ENCODE data around the gene AP3D1. TPM values are rescaled to one million over a fixed set of nuclear protein-coding genes. Genes with fewer than 3 reads are reported as not detected.

The AP3D1 gene
- total RNA-seq, 1 donor = 26.2 TPM

DNA sequence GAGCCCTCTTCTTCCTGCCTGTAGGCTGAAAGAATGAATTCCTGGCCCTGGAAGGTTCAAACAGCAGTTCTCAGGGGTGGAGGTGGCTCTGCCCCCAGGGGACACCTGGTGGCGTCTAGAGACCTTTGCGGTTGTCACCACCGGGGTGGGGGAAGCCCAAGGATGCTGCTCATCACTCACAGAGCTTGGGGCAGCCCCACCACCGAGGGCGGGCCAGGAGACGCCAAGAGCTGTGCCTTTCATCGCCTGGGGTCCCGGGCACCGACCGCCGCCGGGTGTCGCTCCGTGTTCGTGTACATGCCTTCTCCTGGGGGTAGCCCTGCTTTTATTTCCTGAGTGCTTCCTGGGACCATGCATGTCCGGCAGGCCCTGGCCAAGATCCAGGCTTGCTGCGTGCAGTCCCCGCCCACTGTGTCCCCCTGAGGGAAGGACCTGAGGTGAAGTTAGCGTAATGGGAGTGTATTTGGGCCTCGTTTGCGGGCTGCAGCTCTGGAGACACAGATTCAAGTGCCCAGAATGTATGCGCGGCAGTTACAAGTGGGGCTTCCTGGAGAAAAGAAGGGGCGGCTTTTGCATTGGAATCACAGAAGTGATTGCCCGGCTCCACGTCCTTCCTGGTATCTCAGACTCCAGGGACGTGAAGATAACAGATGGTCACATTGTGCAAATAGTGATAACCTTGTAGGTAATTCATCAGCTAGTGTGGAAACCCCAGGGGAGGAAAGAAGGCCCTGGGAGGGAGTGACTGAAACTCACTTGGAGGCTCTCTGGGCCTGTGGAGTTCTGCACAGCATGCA lies 20.2 kb upstream of the AP3D1 start:
- H3K4me3 ChIP-seq (ENCODE audit: low read length) = no peak overlapping the region
- H3K27me3 ChIP-seq (ENCODE audit: insufficient read depth, low read length) = no peaks in the 10 kb centered on the region
- H3K4me1 ChIP-seq (ENCODE audit: insufficient read depth, low read length) = peaks cover 55% of the 10 kb centered on the region
- H3K9me3 ChIP-seq (ENCODE audit: low read depth, low read length) = no peaks in the 10 kb centered on the region

DNA sequence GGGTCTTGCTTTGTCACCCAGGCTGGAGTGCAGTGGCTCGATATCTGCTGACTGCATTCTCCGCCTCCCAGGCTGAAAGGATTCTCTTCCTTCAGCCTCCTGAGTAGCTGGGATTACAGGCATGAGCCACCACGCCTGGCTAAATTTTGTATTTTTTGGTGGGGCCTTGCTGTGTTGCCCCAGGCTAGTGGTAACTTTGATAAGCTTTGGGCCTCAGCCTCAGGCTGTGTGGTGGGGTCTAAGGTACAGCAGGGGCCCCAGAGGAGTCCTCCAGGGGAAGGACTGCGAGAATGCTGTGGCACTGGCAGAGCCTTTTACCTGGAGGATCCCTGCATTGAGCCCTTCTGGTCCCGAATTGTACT lies 19.6 kb upstream of the AP3D1 start:
- Histone ChIP-seq H3K4me1 (ENCODE audit: insufficient read depth, low read length) (peaks cover 61% of the 10 kb centered on the region), H3K4me3 (ENCODE audit: low read length) (no peak overlapping the region), H3K27me3 (ENCODE audit: insufficient read depth, low read length) (no peaks in the 10 kb centered on the region), H3K9me3 (ENCODE audit: low read depth, low read length) (no peaks in the 10 kb centered on the region)

DNA sequence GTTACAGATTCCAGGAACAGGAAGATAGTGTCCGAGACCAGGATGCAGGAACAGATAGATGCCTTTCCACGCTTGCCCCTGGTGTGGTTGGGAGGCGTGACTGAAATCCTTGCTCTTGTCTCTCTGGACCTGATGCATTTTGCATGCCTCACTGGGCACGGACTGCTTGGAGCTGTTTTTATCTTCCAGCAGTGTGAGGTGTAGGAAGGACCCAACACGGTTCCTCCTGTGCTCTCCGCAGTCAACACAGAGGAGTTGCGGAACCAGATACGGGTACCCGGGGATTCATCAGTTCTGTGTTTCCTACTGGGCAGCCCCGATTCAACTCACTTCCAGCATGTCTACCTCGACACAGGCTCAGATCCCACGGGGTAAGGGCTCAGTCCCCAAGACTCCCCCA lies 18.9 kb upstream of the AP3D1 start:
- Histone ChIP-seq H3K9me3 (ENCODE audit: low read depth, low read length) (no peaks in the 10 kb centered on the region), H3K4me3 (ENCODE audit: low read length) (no peak overlapping the region), H3K27me3 (ENCODE audit: insufficient read depth, low read length) (no peaks in the 10 kb centered on the region), H3K4me1 (ENCODE audit: insufficient read depth, low read length) (peaks cover 69% of the 10 kb centered on the region)

DNA sequence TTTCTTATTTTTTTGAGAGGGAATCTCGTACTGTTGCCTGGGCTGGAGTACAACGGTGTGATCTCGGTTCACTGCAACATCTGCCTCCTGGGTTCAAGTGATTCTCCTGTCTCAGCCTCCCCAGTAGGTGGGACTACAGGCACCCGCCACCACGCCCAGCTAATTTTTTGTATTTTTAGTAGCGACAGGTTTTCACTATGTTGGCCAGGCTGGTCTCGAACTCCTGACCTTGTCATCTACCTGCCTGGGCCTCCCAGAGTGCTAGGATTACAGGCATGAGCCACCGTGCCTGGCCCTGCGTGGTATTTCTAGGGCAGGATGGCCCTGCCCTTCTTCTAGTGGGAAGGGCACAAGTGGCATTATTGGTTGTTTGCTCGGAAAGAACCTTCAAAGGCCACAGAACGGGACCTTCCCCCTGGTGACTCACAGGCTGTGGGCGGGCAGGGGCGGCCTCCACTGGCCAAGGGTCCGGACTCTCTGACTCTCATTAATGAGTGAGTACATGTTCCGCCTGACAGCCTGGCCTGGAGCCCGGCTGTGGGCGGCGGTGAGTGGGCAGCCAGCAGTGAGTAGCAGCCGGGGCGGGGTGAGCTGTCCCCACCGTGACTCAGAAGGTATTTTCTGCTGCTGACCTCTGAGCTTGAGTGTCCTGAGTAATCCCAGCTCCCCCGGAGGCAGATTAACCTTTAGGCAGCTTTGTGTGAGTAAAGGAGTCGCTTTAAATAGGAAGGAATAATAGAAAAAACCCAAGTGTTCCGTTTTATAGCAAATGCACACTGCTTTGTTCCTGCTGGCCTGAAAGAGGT lies 17.5 kb upstream of the AP3D1 start:
- H3K4me3 ChIP-seq (ENCODE audit: low read length) = no peak overlapping the region
- H3K27me3 ChIP-seq (ENCODE audit: insufficient read depth, low read length) = no peaks in the 10 kb centered on the region
- no peaks in the 10 kb centered on the region for H3K9me3 ChIP-seq (ENCODE audit: low read depth, low read length)
- peaks cover 76% of the 10 kb centered on the region for H3K4me1 ChIP-seq (ENCODE audit: insufficient read depth, low read length)

DNA sequence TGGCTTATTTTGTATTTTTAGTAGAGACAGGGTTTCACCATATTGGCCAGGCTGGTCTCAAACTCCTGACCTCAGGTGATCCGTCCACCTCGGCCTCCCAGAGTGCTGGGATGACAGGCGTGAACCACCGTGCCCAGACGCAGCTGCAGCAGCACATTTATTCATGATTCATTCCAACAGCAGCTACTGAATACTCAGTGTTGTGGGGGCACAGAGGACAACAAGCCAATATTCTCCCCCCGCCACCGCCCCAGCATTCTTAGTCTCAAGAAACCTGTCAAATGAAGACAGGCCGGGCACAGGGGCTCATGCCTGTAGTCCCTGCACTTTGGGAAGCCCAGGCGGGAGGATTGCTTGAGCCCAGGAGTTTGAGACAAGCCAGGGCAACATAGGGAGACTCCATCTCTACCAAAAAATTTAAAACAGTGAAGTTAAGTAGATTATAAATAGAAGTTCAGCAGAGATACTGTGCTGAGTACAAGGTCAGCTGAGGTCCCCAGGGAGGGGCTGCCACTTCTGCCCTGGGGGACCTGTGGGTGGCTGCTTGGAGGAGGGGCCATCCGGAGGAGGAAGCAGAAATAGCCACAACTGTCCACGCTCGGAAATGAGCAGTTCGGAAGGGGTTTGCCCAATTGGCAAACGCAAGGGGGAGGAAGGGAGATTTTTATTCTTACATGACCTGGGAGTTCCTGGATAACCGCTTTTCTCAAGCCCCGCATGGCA lies 16.7 kb upstream of the AP3D1 start:
- Histone ChIP-seq H3K9me3 (ENCODE audit: low read depth, low read length) (no peaks in the 10 kb centered on the region), H3K4me3 (ENCODE audit: low read length) (no peak overlapping the region), H3K27me3 (ENCODE audit: insufficient read depth, low read length) (no peaks in the 10 kb centered on the region), H3K4me1 (ENCODE audit: insufficient read depth, low read length) (peaks cover 80% of the 10 kb centered on the region)

DNA sequence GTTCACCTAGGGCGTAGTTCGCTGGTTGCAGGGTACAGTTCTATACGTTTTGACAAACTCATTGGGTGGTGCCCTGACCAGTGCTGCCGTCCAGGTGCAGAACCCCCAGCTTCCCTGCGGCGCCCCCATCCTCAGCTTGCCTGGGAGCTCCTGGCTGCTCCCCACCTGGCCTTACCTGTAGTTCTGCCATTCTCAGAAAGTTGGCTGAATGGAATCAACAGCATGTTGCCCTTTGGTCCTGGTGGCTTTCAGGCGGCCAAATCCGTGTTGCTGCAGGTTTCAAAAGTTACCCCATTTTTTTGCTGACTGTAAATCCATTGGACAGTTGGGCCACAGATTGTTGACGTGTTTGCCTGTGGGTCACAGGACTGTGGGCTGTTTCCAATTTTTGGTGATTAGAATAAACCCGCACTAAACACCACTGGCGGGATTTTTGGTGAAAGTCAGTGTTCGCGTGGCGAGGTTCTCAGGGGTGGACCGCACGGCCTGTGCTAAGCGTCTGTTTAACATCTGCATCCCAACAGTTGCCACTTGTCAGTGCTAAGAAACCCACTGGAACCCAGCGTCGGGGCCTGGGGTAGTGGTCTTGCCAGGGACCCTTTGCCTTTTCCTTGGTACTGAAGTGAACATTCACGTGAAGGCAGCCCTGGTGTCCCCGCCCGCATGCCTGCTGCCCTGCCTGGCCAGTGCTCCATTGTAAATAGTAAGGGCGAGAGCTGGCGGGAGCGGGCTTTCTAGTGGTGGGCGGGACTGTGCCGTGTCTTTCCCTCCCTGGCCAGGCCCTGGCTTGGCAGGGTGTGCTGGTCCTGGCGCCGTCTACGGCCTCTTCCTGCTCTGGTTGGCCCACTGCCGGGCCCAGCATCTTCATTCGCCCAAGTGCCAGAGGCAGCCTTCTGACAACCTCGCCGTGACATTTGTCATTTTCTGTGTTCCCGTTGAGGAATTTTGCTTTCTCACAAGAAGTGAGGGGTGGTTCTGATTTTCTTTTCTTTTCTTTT lies 15.7 kb upstream of the AP3D1 start:
- Histone ChIP-seq H3K9me3 (ENCODE audit: low read depth, low read length) (no peaks in the 10 kb centered on the region), H3K4me3 (ENCODE audit: low read length) (no peak overlapping the region), H3K4me1 (ENCODE audit: insufficient read depth, low read length) (peaks cover 84% of the 10 kb centered on the region), H3K27me3 (ENCODE audit: insufficient read depth, low read length) (no peaks in the 10 kb centered on the region)

DNA sequence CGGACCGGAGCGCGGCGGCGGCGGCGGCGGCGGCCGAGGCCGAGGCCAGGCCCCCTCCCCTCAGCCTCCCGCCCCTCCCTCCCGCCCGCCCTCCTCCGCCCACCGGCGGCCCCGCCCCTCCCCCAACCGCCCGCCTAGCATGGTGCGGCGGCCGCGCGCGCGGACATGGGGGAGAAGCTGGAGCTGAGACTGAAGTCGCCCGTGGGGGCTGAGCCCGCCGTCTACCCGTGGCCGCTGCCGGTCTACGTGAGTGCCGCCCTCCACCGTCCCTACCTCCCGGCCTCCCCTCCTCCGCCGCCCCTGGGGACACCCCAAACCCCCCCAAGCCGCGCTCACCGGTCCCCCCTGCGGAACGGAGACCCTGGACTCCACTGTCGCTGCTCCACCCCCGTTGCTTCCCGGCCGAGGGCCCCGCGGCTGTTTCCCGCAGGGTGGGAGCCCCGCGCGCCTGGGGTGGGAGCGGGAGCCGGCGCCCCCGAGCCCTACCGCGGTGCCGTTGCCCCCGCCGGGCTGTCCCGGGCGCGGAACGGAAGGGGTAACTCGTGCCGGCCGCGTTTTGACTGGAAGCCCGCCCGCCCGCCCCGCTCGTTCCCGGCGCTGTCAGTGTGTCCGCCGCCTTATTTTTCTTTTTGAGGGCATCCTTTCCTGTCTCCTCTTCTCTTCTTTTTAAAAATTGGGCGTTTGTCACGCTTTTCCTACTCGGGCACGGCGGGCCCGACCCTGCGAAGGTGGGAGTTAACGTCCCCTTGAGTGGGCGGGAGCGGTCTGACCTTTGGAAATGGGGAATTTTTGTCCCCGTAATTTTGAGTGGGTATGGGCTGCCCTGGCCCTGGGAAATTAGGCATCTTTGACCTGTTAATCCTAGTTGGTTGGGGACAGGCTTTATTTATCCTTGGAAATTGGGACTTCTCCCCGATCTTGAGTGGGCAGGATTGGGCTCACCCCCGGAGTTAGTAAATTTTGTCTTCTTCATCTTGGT lies 12.9 kb upstream of the AP3D1 start:
- Histone ChIP-seq H3K27me3 (ENCODE audit: insufficient read depth, low read length) (no peaks in the 10 kb centered on the region), H3K9me3 (ENCODE audit: low read depth, low read length) (no peaks in the 10 kb centered on the region), H3K4me3 (ENCODE audit: low read length) (peak overlapping the region; percentile 65), H3K4me1 (ENCODE audit: insufficient read depth, low read length) (peaks cover 57% of the 10 kb centered on the region)

DNA sequence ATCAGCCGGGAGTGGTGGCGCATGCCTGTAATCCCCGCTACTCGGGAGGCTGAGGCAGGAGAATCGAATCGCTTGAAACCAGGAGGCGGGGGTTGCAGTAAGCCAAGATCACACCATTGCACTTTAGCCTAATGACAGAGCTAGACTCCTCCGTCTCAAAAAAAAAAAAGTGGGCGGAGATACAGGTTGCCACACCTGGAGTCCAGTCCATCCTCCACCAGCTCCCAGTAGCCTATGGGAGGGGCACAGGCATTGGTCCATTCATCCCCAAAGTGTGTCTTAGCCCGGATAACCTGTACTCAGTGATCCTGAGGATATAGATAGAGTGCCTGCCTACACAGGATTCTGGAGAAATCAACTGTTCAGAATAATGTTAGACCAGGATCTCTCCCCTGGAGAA lies 9.0 kb upstream of the AP3D1 start:
- H3K4me1 ChIP-seq (ENCODE audit: insufficient read depth, low read length) = peaks cover 20% of the 10 kb centered on the region
- no peaks in the 10 kb centered on the region for H3K9me3 ChIP-seq (ENCODE audit: low read depth, low read length)
- H3K4me3 ChIP-seq (ENCODE audit: low read length) = no peak overlapping the region
- H3K27me3 ChIP-seq (ENCODE audit: insufficient read depth, low read length) = no peaks in the 10 kb centered on the region

DNA sequence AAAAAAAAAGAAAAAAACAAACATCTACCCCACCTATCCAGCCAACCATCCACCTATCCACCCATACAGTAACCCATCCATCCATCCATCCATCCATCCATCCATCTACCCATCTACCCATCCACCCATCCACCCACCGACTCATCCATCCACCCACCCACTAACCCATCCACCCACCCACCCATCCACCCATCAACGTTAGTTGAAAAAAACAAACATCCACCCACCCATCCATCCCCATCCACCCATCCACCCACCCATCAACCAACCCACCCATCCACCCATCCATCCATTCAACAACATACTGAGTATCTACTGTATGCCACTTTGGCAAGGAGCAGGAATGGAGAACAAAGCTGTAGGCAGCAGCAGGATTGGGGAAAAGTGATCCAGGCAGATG lies 6.1 kb upstream of the AP3D1 start:
- H3K4me3 ChIP-seq (ENCODE audit: low read length) = no peak overlapping the region
- H3K9me3 ChIP-seq (ENCODE audit: low read depth, low read length) = no peaks in the 10 kb centered on the region
- no peaks in the 10 kb centered on the region for H3K27me3 ChIP-seq (ENCODE audit: insufficient read depth, low read length)
- H3K4me1 ChIP-seq (ENCODE audit: insufficient read depth, low read length) = peaks cover 3% of the 10 kb centered on the region

DNA sequence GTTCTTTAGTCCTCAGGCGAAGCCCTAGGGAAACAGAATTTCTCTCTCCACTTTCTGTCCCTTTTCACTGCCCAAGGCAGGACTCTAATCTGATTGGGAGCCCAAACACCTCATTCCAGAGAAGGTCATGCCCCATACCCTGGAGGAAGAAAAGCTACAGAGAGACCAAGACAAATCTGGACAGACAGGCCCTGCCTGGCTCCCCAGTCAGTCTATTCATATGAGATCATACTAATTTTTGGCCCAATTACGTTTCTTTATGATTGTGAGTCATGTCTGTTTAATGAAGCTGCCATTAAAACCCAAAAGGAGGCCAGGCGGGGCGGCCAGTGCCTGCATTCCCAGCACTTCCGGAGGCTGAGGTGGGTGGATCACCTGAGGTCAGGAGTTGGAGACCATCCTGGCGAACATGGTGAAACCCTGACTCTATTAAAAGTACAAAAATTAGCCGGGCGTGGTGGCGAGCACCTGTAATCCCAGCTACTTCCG lies 3.3 kb upstream of the AP3D1 start:
- H3K9me3 ChIP-seq (ENCODE audit: low read depth, low read length) = no peaks in the 10 kb centered on the region
- peaks cover 24% of the 10 kb centered on the region for H3K4me1 ChIP-seq (ENCODE audit: insufficient read depth, low read length)
- no peak overlapping the region for H3K4me3 ChIP-seq (ENCODE audit: low read length)
- no peaks in the 10 kb centered on the region for H3K27me3 ChIP-seq (ENCODE audit: insufficient read depth, low read length)

DNA sequence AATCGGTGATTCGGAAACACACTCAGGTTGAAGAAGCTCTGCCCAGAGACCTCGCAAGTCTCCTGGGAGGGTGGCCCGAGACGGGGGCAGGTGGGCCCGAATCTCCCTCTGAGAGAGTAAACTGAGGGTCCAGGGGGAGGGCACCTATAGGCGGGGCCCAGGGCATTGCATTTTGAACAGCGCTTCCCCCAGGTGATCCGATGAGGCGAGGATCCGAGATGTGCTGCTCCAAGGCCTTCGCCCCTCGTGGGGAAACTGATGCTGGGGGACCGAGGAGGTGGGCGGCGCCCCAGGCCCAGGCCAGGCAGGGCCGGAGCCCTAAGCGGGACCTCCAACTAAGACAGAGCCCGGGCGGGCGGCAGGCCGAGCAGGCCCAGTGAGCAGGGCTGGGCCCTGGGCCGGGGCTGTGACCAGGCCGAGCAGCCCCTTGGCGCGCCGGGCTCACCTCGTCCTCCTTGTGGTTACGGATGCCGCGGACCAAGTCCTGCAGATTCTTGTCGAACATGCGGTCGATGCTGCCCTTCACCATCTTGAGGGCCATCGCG lies 500 bp downstream of the AP3D1 start:
- Histone ChIP-seq H3K4me3 (ENCODE audit: low read length) (peak overlapping the region; percentile 85), H3K9me3 (ENCODE audit: low read depth, low read length) (no peaks in the 10 kb centered on the region), H3K27me3 (ENCODE audit: insufficient read depth, low read length) (no peaks in the 10 kb centered on the region), H3K4me1 (ENCODE audit: insufficient read depth, low read length) (peaks cover 41% of the 10 kb centered on the region)

DNA sequence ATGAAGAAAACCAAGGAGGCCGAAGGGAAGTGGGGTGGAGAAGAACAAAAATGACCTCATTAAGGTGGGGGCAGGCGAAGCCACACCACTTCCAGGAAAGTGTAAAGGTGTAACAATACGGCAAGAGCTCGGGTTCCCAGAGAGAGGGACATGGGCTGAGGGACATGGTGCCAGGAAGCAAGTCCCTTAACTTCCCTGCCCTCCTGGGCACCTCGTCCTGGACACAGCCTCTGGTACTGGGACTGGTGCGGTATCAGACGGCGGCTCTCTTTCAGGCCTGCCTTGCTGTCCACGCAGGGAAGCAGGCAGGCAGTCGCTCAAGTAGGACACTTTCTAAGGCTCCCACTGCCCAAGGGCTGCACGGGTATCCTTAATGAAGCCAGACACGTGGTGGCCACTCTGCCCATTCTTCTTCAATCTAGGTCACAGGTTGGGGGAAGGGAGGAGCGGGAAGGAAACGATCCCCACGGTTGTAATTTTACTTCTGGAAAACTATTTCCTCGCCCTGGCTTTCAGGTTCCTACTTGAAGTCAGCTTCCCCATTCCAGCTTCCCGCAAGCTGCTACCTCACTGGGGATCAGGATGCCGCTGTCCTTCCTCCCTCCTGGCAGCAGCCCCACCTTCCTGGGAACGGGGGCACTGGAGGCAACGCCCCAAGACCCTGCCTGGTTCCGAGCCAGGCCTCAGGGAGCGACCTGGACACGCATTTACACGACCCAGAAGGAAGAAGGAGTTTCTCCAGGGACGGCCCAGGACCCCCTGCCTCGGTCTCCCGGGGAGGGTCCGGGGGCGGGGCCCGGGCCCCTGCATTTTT lies 1.2 kb downstream of the AP3D1 start:
- Histone ChIP-seq H3K4me3 (ENCODE audit: low read length) (peak overlapping the region; percentile 85), H3K9me3 (ENCODE audit: low read depth, low read length) (no peaks in the 10 kb centered on the region), H3K4me1 (ENCODE audit: insufficient read depth, low read length) (peaks cover 44% of the 10 kb centered on the region), H3K27me3 (ENCODE audit: insufficient read depth, low read length) (no peaks in the 10 kb centered on the region)

All from mononuclear cell (primary cell).